SK-MEL-5 (cell line): ENCODE results near the gene NUP210L. TPM values are rescaled to one million over a fixed set of nuclear protein-coding genes. Genes with fewer than 3 reads are reported as not detected.
"Not testable (repeated sequence)": the region's sequence is repeated elsewhere in the genome, so short reads cannot be mapped to it uniquely, and the experiment has no call there.

Experiments used
- DNase-seq: peaks from one replicate; pipeline ENCODE4 v3.0.0-alpha.2; 2016; ENCODE audit warnings: low read depth, low spot score
- in situ Hi-C: cut with HindIII; loops from 2 replicates; pipeline ENCODE4 v1.10.0; 2016; ENCODE audit warnings: low sequenced_read_pairs, high pct_unique_total_duplicates, low pct_unique_long_range_greater_than_20kb
- total RNA-seq: library from RNA; depleted of rRNA; stranded (reverse); fragments of >200 nt; shearing (Covaris generic); gene quantifications from 2 replicates; pipeline ENCODE4 v1.2.3, GENCODE V29; 2014

Gene NUP210L
- total RNA-seq, 1 experiment from 2014 or later = not detected

- peak; percentile 93 for DNase-seq
- in situ Hi-C loops = loop anchor here (25.0 kb wide), 1 partner anchor 174 kb away; no protein-coding TSS in a partner anchor
Observed at GRCh38 chr1:153985941-153986761, 168.7 kb downstream of the NUP210L start, which contains the start of gene RAB13. RAB13 (minus strand) TSS chr1:153986339; CDS start chr1:153986236, 103 bp downstream.

- in situ Hi-C loops = loop anchor here (25.0 kb wide), 1 partner anchor 173 kb away; no protein-coding TSS in a partner anchor
- DNase-seq = no peak
Observed at GRCh38 chr1:153985341-153985912, 169.4 kb downstream of the NUP210L start.

GRCh38 chr1:153984123-153984894 is 170.6 kb downstream of the NUP210L start:
- DNase-seq = no peak
- in situ Hi-C loops = loop anchor here (25.0 kb wide), 1 partner anchor 172 kb away; no protein-coding TSS in a partner anchor

- DNase-seq = not testable (repeated sequence)
- in situ Hi-C loops = loop anchor here (25.0 kb wide), 1 partner anchor 169 kb away; no protein-coding TSS in a partner anchor
Observed at GRCh38 chr1:153981735-153982134, 173.1 kb downstream of the NUP210L start.

DNA sequence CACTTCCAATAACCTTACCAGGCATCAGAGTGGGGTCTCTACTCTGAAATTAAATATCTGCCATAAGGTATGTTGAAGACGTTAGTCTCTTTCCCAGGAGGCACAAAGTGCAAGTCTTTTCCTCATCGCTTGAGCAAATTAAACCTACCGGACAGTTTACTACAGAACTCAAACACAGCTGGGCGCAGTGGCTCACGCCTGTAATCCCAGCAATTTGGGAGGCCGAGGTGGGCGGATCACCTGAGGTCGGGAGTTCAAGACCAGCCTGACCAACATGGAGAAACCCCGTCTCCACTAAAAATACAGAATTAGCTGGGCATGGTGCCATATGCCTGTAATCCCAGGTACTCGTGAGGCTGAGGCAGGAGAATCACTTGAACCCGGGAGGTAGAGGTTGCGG is 175.8 kb downstream of the NUP210L start:
- not testable (repeated sequence) for DNase-seq
- in situ Hi-C loops = loop anchor here (25.0 kb wide), 1 partner anchor 167 kb away; no protein-coding TSS in a partner anchor

GRCh38 chr1:153978274-153978909 is 176.5 kb downstream of the NUP210L start:
- DNase-seq = no peak
- in situ Hi-C loops = loop anchor here (25.0 kb wide), 1 partner anchor 166 kb away; no protein-coding TSS in a partner anchor

GRCh38 chr1:153977250-153978240 is 177.3 kb downstream of the NUP210L start, which contains the start of gene JTB:
JTB (minus strand) TSS chr1:153977674; CDS start chr1:153977252, 422 bp downstream.
- DNase-seq = peak; percentile 92
- in situ Hi-C loops = loop anchor here (25.0 kb wide), 1 partner anchor 165 kb away; no protein-coding TSS in a partner anchor

GRCh38 chr1:153976819-153977249 is 178.0 kb downstream of the NUP210L start:
- in situ Hi-C loops = loop anchor here (25.0 kb wide), 1 partner anchor 165 kb away; no protein-coding TSS in a partner anchor
- no peak for DNase-seq

DNA sequence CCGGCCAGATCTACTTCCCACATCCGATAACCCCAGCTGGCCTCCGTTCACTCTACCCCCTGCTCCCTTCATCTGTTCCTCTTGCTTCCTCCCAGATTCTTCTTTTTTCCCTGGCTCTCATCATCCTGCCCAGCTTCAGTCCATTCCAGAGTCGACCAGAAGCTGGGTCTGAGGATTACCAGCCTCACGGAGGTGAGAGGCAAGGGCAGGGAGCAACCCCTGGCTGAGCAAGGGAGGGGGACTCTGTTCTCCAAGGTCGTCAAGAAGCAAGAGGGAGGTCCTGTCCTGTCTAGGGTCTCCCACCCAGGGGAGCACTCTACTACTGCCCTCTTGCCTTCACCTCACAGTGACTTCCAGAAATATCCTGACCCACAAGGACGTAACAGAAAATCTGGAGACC is 181.3 kb downstream of the NUP210L start:
- in situ Hi-C loops = no loop called here
- DNase-seq = no peak

GRCh38 chr1:153973071-153973470 is 181.8 kb downstream of the NUP210L start:
- in situ Hi-C loops = no loop called here
- no peak for DNase-seq

DNA sequence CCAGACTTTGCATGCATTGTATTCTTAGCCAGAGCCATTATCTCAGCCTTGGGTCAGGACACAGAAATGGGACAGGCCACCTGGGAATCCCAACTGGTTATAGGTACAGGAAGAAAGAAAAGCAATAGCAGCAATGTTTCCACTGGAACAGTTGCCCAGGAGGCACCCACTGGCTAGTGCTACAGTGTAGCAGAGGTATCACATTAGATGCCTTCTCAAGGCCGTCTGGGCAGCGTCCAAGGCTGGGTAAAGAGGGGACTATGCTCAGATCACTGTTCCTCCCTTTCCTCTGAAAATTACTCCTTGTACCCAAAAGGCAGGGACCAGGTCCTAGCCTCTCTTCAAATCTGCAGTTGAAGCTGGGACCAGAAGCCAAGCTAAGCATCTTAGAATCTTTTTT is 184.5 kb downstream of the NUP210L start:
- in situ Hi-C loops = no loop called here
- DNase-seq = no peak

DNA sequence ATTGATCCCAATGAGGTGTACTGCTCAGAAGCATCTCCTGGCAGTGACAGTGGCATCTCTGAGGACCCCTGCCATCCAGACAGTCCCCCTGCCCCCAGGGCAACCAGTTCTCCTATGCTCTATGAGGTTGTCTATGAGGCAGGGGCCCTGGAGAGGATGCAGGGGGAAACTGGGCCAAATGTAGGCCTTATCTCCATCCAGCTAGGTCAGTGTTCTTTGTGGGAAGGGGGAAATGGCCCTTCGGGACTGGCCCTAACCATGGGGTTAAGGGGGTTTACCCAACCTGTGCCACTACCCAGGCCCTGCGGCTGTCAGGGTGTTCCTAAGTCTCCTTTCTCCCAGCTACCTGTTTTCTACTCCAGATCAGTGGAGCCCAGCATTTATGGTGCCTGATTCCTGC is 185.9 kb downstream of the NUP210L start:
- in situ Hi-C loops = no loop called here

GRCh38 chr1:153968408-153968807 is 186.5 kb downstream of the NUP210L start:
- in situ Hi-C loops = no loop called here

More for the DNA sequence above, 185.9 kb downstream of the NUP210L start:
- DNase-seq = no peak

DNA sequence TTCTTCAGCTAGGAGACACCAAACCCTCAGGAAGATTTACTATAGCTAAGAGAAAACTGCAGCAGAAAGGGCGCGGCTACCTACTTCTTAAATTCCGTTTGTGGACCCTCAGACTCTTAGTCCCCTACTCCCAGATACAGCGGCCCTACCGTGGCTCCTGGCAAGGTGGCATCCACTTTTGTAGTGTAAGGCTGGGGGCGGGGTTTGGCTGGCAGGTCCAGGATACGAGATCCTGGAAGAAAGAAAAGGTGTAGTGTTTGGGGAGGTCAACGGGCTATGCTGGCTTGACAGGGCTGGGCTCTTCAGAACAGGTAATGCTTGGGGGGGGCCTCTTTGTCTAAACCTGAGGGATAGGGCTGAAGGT is 186.9 kb downstream of the NUP210L start:
- no peak for DNase-seq
- in situ Hi-C loops = no loop called here

More at GRCh38 chr1:153968408-153968807, 186.5 kb downstream of the NUP210L start:
- no peak for DNase-seq

DNA sequence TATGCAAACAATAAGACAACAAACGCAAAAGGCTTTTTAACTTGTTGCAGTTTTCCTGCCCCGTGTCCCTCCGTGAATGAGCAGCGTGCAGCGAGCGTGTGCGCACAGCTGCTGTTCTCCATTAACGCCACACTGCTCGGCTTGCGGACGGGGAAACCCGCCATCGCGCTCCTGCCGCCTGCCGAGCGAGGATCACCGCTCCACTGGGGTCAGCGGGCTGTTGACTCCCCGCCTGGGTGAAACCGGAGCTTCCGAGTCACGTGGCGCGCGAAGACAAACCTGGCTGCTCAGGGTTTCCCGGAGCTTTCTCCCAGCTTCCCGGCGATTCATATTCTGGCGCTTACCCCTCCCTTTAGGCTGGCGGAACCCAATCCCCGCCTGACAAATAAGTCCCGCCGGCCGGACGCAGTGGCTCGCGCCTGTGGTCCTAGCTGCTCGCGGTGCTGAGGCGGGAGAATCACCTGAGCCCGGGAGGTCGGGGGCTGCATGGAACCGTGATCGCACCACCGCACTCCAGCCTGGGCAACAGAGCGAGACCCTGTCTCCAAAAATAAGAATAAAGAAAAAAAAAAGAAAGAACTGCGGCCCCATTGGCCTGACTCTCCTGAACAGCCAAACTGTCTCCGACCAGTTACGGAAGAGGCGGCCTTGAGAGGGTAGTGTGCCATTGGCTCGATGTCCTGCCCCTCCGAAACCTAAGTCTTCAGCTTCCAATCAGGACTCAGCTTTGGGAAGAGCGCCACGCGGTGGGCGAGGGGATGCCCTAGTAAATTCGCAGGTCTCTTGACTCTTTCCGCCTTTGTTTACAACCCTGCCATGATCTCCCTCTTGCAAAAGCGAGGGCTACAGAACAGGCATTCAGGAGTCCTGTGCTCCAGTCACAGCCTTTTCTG is 187.5 kb downstream of the NUP210L start, which contains the start of gene CREB3L4:
TSS of gene CREB3L4 (plus strand) at position 796 of the 893 bp plus-strand sequence. CDS start 624 bp downstream, outside the sequence.
- in situ Hi-C loops = no loop called here
- DNase-seq = peak; percentile 99
